GM08714 (cell line): ENCODE results near the gene BRPF3.
A peak's percentile ranks its signal among the peaks of the same experiment; 100 is the strongest.

Source experiments
- H3K4me3 ChIP-seq: fragments of 200-500 bp; sonication (Bioruptor generic); 2 replicates; pipeline ENCODE4 v1.5.1; 2014; ENCODE audit warnings: mild to moderate bottlenecking, low read length, inconsistent platforms
- ZNF274 ChIP-seq: IDR thresholded peaks from 2 replicates; pipeline ENCODE4 v1.6.1; 2012; ENCODE audit warnings: mild to moderate bottlenecking, low read depth, low read length

BRPF3 gene

GRCh38 chr6:36196113-36196879, at the start of gene BRPF3:
Gene BRPF3 (plus strand): TSS chr6:36196744. CDS start chr6:36200323, 3,579 bp downstream.
- TF ChIP-seq ZNF274: no peak
- peak within 1 kb of the TSS; percentile 83 for H3K4me3 ChIP-seq

GRCh38 chr6:36147294-36147693, 49.2 kb upstream of the BRPF3 start:
- no peak for TF ChIP-seq ZNF274
- no peak overlapping the region for H3K4me3 ChIP-seq

DNA sequence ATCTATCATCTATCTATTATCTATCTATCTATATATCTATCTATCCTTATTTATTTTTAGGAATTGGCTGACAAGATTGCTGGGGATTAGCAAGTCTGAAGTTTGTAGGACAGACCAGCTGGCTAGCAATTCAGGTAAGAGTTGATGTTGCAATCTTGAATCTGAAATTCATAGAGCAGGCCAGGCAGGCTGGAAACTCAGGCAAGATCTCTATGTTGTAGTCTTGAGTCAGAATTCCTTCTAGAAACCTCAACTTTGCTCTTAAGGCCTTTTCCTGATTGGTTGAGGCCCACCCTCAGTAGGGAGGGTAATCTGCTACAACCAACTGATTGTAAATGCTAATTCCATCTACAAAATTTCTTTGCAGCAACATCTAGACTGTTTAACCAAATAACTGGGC, 47.1 kb upstream of the BRPF3 start:
- no peak for TF ChIP-seq ZNF274
- H3K4me3 ChIP-seq: no peak overlapping the region

GRCh38 chr6:36150283-36150682, 46.3 kb upstream of the BRPF3 start:
- H3K4me3 ChIP-seq: no peak overlapping the region
- TF ChIP-seq ZNF274: no peak

GRCh38 chr6:36154286-36154685, 42.3 kb upstream of the BRPF3 start:
- H3K4me3 ChIP-seq: no peak overlapping the region
- TF ChIP-seq ZNF274: no peak

GRCh38 chr6:36155662-36156061, 40.9 kb upstream of the BRPF3 start:
- no peak for TF ChIP-seq ZNF274

GRCh38 chr6:36160147-36160760, 36.3 kb upstream of the BRPF3 start:
- no peak for TF ChIP-seq ZNF274
- H3K4me3 ChIP-seq: no peak overlapping the region

More at GRCh38 chr6:36155662-36156061, 40.9 kb upstream of the BRPF3 start:
- no peak overlapping the region for H3K4me3 ChIP-seq

DNA sequence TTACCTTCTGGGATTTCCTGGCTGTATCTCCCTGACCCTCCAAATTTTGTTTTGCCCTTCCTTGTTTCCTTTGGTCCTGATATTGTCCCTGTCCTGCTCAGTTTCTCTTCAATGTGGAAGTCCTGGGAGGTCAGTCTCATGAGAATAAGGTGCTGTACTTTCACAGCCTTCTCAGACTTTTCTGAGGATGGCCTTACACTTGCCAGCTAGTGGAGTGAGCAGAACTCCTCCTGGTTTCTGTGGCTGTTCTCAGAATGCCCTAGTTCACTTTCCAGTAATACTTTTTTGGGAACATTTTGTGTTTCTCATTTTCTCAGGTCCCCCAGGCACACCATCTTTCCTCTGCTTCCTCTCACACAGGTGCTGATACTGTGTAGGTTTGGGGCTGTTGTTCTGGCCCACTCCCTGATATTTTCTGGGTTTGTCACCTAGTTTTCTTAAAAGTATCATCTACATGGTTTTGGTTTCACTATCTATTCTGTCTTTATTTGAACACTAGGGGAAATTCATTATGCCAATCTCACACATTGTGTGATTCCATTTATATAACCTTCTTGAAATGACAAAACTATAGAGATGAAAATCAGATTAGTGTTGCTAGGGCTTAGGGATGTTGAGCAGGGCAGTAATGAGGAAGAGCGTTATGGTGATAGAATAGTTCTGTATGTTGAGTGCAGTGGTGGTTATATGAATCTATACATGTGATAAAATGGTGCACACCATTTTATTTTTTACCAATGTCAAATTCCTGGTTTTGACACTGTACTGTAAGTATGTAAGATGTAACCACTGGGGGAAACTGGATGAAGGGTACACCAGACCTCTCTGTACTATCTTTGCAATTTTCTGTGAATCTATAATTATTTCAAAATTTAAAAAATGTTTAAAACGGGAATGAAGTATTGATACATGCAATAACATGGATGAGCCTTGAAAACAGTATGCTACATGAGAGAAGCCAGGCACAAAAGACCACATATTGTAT, 27.2 kb upstream of the BRPF3 start:
- TF ChIP-seq ZNF274: no peak
- no peak overlapping the region for H3K4me3 ChIP-seq

GRCh38 chr6:36170704-36171103, 25.8 kb upstream of the BRPF3 start:
- H3K4me3 ChIP-seq: no peak overlapping the region
- TF ChIP-seq ZNF274: no peak

GRCh38 chr6:36171573-36171972, 25.0 kb upstream of the BRPF3 start:
- no peak overlapping the region for H3K4me3 ChIP-seq
- no peak for TF ChIP-seq ZNF274

DNA sequence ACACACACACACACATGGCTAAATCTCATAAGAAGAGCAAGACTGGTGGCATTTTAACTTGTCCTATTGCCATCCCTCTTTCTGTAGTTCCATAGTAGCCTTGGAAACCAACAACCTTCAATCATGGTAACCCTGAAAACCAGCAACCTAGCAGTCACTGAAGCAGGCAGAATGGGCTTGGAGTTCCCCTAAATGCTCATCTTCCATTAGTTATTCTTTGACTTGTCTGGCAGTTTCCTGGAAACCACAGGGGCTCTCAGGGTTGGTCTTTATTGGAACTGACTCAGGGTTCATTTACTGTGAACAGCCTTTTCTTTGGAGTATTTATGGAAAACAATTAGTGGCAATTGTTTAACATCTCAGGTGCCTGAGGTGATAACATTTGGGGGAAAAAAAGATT, 19.4 kb upstream of the BRPF3 start:
- TF ChIP-seq ZNF274: no peak
- no peak overlapping the region for H3K4me3 ChIP-seq

GRCh38 chr6:36178544-36178943, 18.0 kb upstream of the BRPF3 start:
- no peak overlapping the region for H3K4me3 ChIP-seq
- TF ChIP-seq ZNF274: no peak

GRCh38 chr6:36180126-36180525, 16.4 kb upstream of the BRPF3 start:
- TF ChIP-seq ZNF274: no peak
- H3K4me3 ChIP-seq: no peak overlapping the region

- no peak for TF ChIP-seq ZNF274
These were observed 12.2 kb upstream of the BRPF3 start for GRCh38 chr6:36184311-36184710.

More at GRCh38 chr6:36184311-36184710, 12.2 kb upstream of the BRPF3 start:
- no peak overlapping the region for H3K4me3 ChIP-seq
